Thyroid gland (tissue), 4 donors: Measurements from ENCODE around the gene ZC3H10. TPM values are rescaled to one million over a fixed set of nuclear protein-coding genes. Genes with fewer than 3 reads are reported as not detected.

Experiments
- DNase-seq, 2 donors: peaks; one replicate each; pipeline ENCODE4 v3.0.0-alpha.2; 2019
- H3K27ac ChIP-seq, 3 donors: fragments of 200-600 bp; sonication (generic); 1 replicate in 2 of 3; 2 replicates in 1 of 3; pipeline ENCODE4 v1.5.1; 2016 to 2019; ENCODE audit warnings: mild to moderate bottlenecking in 1 of 3, moderate library complexity in 1 of 3
- H3K27me3 ChIP-seq: fragments of 200-600 bp; sonication (generic); one replicate; pipeline ENCODE4 v1.5.1; 2019
- H3K36me3 ChIP-seq, 2 donors: fragments of 200-600 bp; sonication (generic); one replicate each; pipeline ENCODE4 v1.5.1; 2016 to 2019
- H3K4me1 ChIP-seq, 2 donors: fragments of 200-600 bp; sonication (generic); one replicate each; pipeline ENCODE4 v1.5.1; 2017 to 2019
- H3K4me3 ChIP-seq, 3 donors: fragments of 200-600 bp; sonication (generic); replicated peaks in 1 of 3; 1 replicate in 2 of 3; 2 replicates in 1 of 3; pipeline ENCODE4 v1.5.1; 2016; ENCODE audit warnings: mild to moderate bottlenecking in 1 of 3
- H3K9me3 ChIP-seq: fragments of 200-600 bp; sonication (generic); one replicate; pipeline ENCODE4 v1.5.1; 2017
- CTCF ChIP-seq, 6 experiments: fragments of 200-600 bp in 3 of 6; fragments of 450-650 bp in 3 of 6; sonication (generic) in 3 of 6; IDR thresholded peaks; one replicate each; pipeline ENCODE4 v1.5.1; 2016 to 2019; ENCODE audit warnings: antibody characterized with exemption in 6 of 6, mild to moderate bottlenecking in 2 of 6, inconsistent platforms in 1 of 6, moderate library complexity in 1 of 6
- POLR2A ChIP-seq, 2 donors: fragments of 450-650 bp; IDR thresholded peaks; one replicate each; pipeline ENCODE4 v1.6.1; 2017; ENCODE audit warnings: antibody characterized with exemption in 2 of 2, mild to moderate bottlenecking in 2 of 2, moderate library complexity in 1 of 2
- WGBS, 2 donors: methylation state at CpG; one replicate each; pipeline ENCODE4 v1.1.5; 2017; 5-methylcytosine and 5-hydroxymethylcytosine counted together
- intact Hi-C: fragments of 100-400 bp; cut with DNase I; formaldehyde crosslinking; loops from one replicate; pipeline ENCODE4 v1.15.1; 2023
- total RNA-seq, 4 donors: library from RNA; depleted of rRNA; stranded (reverse); fragments of >200 nt; gene quantifications; one replicate each; pipeline ENCODE4 v1.2.3, GENCODE V29; 2016

Gene ZC3H10
- total RNA-seq, 4 donors from 2014 or later = 4.7 to 7.7 (median 5.6) TPM

- H3K36me3 ChIP-seq = peaks cover 12 to 13% of the 10 kb centered on the region in 2 donors
- no peak for DNase-seq
- no peaks in the 10 kb centered on the region for H3K27me3 ChIP-seq
- no peak overlapping the region for H3K4me3 ChIP-seq
- peak overlapping the region; percentile 55 to 84 (median 70) for H3K27ac ChIP-seq
- no peak for TF ChIP-seq CTCF (IDR thresholded peaks at IDR 0.05)
- TF ChIP-seq POLR2A (IDR thresholded peaks at IDR 0.05) = no peak
- H3K4me1 ChIP-seq = peaks cover 39 to 46% of the 10 kb centered on the region in 2 donors
- 61 to 67% methylated on average over 3 of the region's 3 CpGs for WGBS, 2 donors
- no peaks in the 10 kb centered on the region for H3K9me3 ChIP-seq
- intact Hi-C loops = loop anchor here (10.0 kb wide), 2 partner anchors 98 to 338 kb away; partner anchors contain the start of genes NABP2, RNF41 and SPRYD4
These were observed 8.7 kb downstream of the ZC3H10 start for GRCh38 chr12:56126732-56127239.

- Histone ChIP-seq H3K4me3 (peak overlapping the region in 1 of 3 donors; percentile 20), H3K27ac (peak overlapping the region; percentile 19 to 84 (median 78)), H3K27me3 (no peaks in the 10 kb centered on the region), H3K4me1 (peaks cover 39 to 46% of the 10 kb centered on the region in 2 donors), H3K36me3 (peaks cover 16 to 19% of the 10 kb centered on the region in 2 donors), H3K9me3 (no peaks in the 10 kb centered on the region)
- intact Hi-C loops = loop anchor here (10.0 kb wide), 2 partner anchors 97 to 337 kb away; partner anchors contain the start of genes NABP2, RNF41 and SPRYD4
- 0 to 1% methylated on average over 8 of the region's 8 CpGs for WGBS, 2 donors
- TF ChIP-seq CTCF (IDR thresholded peaks at IDR 0.05) = no peak
- TF ChIP-seq POLR2A (IDR thresholded peaks at IDR 0.05) = no peak
- DNase-seq = no peak
These were observed 9.4 kb downstream of the ZC3H10 start for GRCh38 chr12:56127485-56127887.

- H3K4me1 ChIP-seq = peaks cover 39 to 46% of the 10 kb centered on the region in 2 donors
- WGBS, 2 donors = 1 to 3% methylated on average over 27 to 35 of the region's 49 CpGs
These were observed 10.0 kb downstream of the ZC3H10 start, which contains the start of gene ESYT1 for GRCh38 chr12:56127888-56128669. TSS of gene ESYT1 (plus strand) at chr12:56128267. CDS start at chr12:56128320, 53 bp downstream.

GRCh38 chr12:56128670-56129205 lies 10.7 kb downstream of the ZC3H10 start:
- TF ChIP-seq CTCF (IDR thresholded peaks at IDR 0.05) (no peak), POLR2A (IDR thresholded peaks at IDR 0.05) (no peak)
- intact Hi-C loops = loop anchor here (10.0 kb wide), 2 partner anchors 96 to 336 kb away; partner anchors contain the start of genes NABP2, RNF41 and SPRYD4
- Histone ChIP-seq H3K4me1 (peaks cover 39 to 46% of the 10 kb centered on the region in 2 donors), H3K27me3 (no peaks in the 10 kb centered on the region), H3K4me3 (peak overlapping the region; percentile 45 to 73 (median 60)), H3K9me3 (no peaks in the 10 kb centered on the region), H3K27ac (peak overlapping the region; percentile 71 to 85 (median 80)), H3K36me3 (peaks cover 16 to 31% of the 10 kb centered on the region in 2 donors)
- 1% methylated on average over 19 of the region's 20 CpGs for WGBS, 2 donors
- DNase-seq = peak; percentile 29 to 37

More at GRCh38 chr12:56127888-56128669, 10.0 kb downstream of the ZC3H10 start, which contains the start of gene ESYT1:
- Histone ChIP-seq H3K27me3 (no peaks in the 10 kb centered on the region), H3K36me3 (peaks cover 16 to 25% of the 10 kb centered on the region in 2 donors), H3K27ac (peak within 1 kb of the TSS; percentile 71 to 85 (median 84)), H3K9me3 (no peaks in the 10 kb centered on the region), H3K4me3 (peak within 1 kb of the TSS; percentile 45 to 73 (median 60))
- TF ChIP-seq POLR2A (IDR thresholded peaks at IDR 0.05) (peak; percentile 88 to 98), CTCF (IDR thresholded peaks at IDR 0.05) (no peak)
- intact Hi-C loops = loop anchor here (10.0 kb wide), 2 partner anchors 97 to 337 kb away; partner anchors contain the start of genes NABP2, RNF41 and SPRYD4
- peak; percentile 100 for DNase-seq
